SK-N-SH (cell line): Measurements from ENCODE around the gene TELO2. TPM values are rescaled to one million over a fixed set of nuclear protein-coding genes. Genes with fewer than 3 reads are reported as not detected.

Experiments
- CTCF ChIA-PET: fragments of 300-600, 350-600 bp; formaldehyde crosslinking; extraction: SDS; loops from one replicate; lab custom pipeline; 2021; lab: Yijun Ruan, JAX
- POLR2A ChIA-PET: fragments of 350-600 bp; sonication (Branson Sonifier 250); formaldehyde crosslinking; extraction: SDS; loops from one replicate; lab custom pipeline; 2020; ENCODE audit warnings: antibody characterized with exemption, inconsistent platforms; lab: Yijun Ruan, JAX
- DNase-seq: peaks from one replicate; pipeline ENCODE4 v3.0.0; 2012
- H2AFZ ChIP-seq: fragments of 200-600 bp; sonication (generic); 2 replicates; pipeline ENCODE4 v1.8.1; 2016; ENCODE audit warnings: antibody characterized with exemption, mild to moderate bottlenecking, low read depth
- H3F3A ChIP-seq: fragments of 200-600 bp; sonication (generic); replicated peaks from 2 replicates; pipeline ENCODE3; 2016; ENCODE audit warnings: antibody characterized with exemption, mild to moderate bottlenecking; ENCODE audit not compliant: insufficient read depth
- H3K27ac ChIP-seq, 2 experiments: fragments of 200-500 bp in 1 of 2; fragments of 200-600 bp in 1 of 2; sonication (Bioruptor generic) in 1 of 2; sonication (generic), shearing (Covaris generic) in 1 of 2; 2 replicates each; pipeline versions ENCODE4 v1.5.1 to v1.6.1; 2014 to 2016; ENCODE audit warnings: low read depth in 2 of 2, inconsistent platforms in 1 of 2, low read length in 1 of 2, mild to moderate bottlenecking in 1 of 2, mixed read lengths in 1 of 2
- H3K27me3 ChIP-seq: fragments of 200-600 bp; sonication (generic), shearing (Covaris generic); 2 replicates; pipeline ENCODE4 v1.6.1; 2016; ENCODE audit warnings: mixed run types; ENCODE audit not compliant: insufficient read depth
- H3K36me3 ChIP-seq, 2 experiments: fragments of 200-500 bp in 1 of 2; fragments of 200-600 bp in 1 of 2; sonication (Bioruptor generic) in 1 of 2; sonication (generic) in 1 of 2; replicated peaks in 1 of 2; 2 replicates each; pipeline versions ENCODE3 to v1.5.1; 2014 to 2016; ENCODE audit warnings: low read length in 1 of 2, mild to moderate bottlenecking in 1 of 2; ENCODE audit not compliant: insufficient read depth in 2 of 2, control insufficient read depth in 1 of 2
- H3K4me1 ChIP-seq, 2 experiments: fragments of 200-500 bp in 1 of 2; fragments of 200-600 bp in 1 of 2; sonication (Bioruptor generic) in 1 of 2; sonication (generic), shearing (Covaris generic) in 1 of 2; 2 replicates each; pipeline versions ENCODE4 v1.5.1 to v1.6.1; 2014 to 2016; ENCODE audit warnings: low read depth in 1 of 2, low read length in 1 of 2, mixed run types in 1 of 2; ENCODE audit not compliant: insufficient read depth in 2 of 2, control insufficient read depth in 1 of 2
- H3K4me2 ChIP-seq: fragments of 200-600 bp; sonication (generic), shearing (Covaris generic); 2 replicates; pipeline ENCODE4 v1.6.1; 2017; ENCODE audit warnings: mixed run types
- H3K4me3 ChIP-seq, 2 experiments: fragments of 200-500 bp in 1 of 2; fragments of 200-600 bp in 1 of 2; sonication (Bioruptor generic) in 1 of 2; sonication (generic), shearing (Covaris generic) in 1 of 2; 2 replicates each; pipeline versions ENCODE4 v1.5.1 to v1.8.1; 2014 to 2016; ENCODE audit warnings: low read depth in 2 of 2, inconsistent platforms in 1 of 2, low read length in 1 of 2, mild to moderate bottlenecking in 1 of 2, mixed read lengths in 1 of 2, moderate library complexity in 1 of 2
- H3K79me2 ChIP-seq: fragments of 200-600 bp; sonication (generic); 2 replicates; pipeline ENCODE4 v1.8.1; 2017; ENCODE audit warnings: mild to moderate bottlenecking; ENCODE audit not compliant: insufficient read depth
- H3K9ac ChIP-seq: fragments of 200-600 bp; sonication (generic); 2 replicates; pipeline ENCODE4 v1.6.1; 2017; ENCODE audit warnings: mixed run types
- H3K9me2 ChIP-seq: fragments of 200-600 bp; sonication (generic); 2 replicates; pipeline ENCODE4 v1.6.1; 2017; ENCODE audit warnings: mixed run types
- H3K9me3 ChIP-seq: fragments of 200-600 bp; sonication (generic); 2 replicates; pipeline ENCODE4 v1.6.1; 2017; ENCODE audit warnings: mixed run types, mild to moderate bottlenecking, moderate library complexity
- H4K20me1 ChIP-seq: fragments of 200-600 bp; sonication (generic); 2 replicates; pipeline ENCODE4 v1.6.1; 2017; ENCODE audit warnings: mild to moderate bottlenecking, mixed run types; ENCODE audit not compliant: insufficient read depth
- CHD2 ChIP-seq: fragments of 150-350 bp; IDR thresholded peaks from 2 replicates; pipeline ENCODE4 v1.6.1; 2018; ENCODE audit warnings: low read length; ENCODE audit not compliant: partially characterized antibody
- CTCF ChIP-seq: fragments of 200-600 bp; sonication (generic); IDR thresholded peaks from 2 replicates; pipeline ENCODE4 v1.6.1; 2017; ENCODE audit warnings: antibody characterized with exemption, mild to moderate bottlenecking, moderate library complexity
- ELF1 ChIP-seq: IDR thresholded peaks from 2 replicates; pipeline ENCODE4 v1.4.0; 2012
- EZH2phosphoT487 ChIP-seq: fragments of 200-600 bp; sonication (generic); IDR thresholded peaks from 2 replicates; pipeline ENCODE4 v1.6.1; 2017; ENCODE audit warnings: low read depth, mixed run types, mild to moderate bottlenecking, antibody characterized with exemption, moderate library complexity, borderline replicate concordance
- FOSL2 ChIP-seq: IDR thresholded peaks from 2 replicates; pipeline ENCODE4 v1.4.0; 2012; ENCODE audit warnings: low read depth, mild to moderate bottlenecking, moderate library complexity, borderline replicate concordance
- FOXM1 ChIP-seq: IDR thresholded peaks from 2 replicates; pipeline ENCODE4 v1.4.0; 2012; ENCODE audit warnings: low read depth, mild to moderate bottlenecking
- MXI1 ChIP-seq: IDR thresholded peaks from 2 replicates; pipeline ENCODE4 v1.6.1; 2012; ENCODE audit warnings: mild to moderate bottlenecking, low read depth, low read length, improper control_type of control experiment
- RCOR1 ChIP-seq: fragments of 150-350 bp; IDR thresholded peaks from 2 replicates; pipeline ENCODE4 v1.6.1; 2017; ENCODE audit warnings: antibody characterized with exemption, low read length
- REST ChIP-seq: IDR thresholded peaks from 2 replicates; pipeline ENCODE4 v1.6.1; 2012; ENCODE audit warnings: mild to moderate bottlenecking, low read depth, low read length, moderate library complexity
- SIN3A ChIP-seq: IDR thresholded peaks from 2 replicates; pipeline ENCODE4 v1.6.1; 2012; ENCODE audit warnings: low read depth, mild to moderate bottlenecking, low read length, moderate library complexity, borderline replicate concordance
- TAF1 ChIP-seq: IDR thresholded peaks from 2 replicates; pipeline ENCODE4 v1.6.1; 2012; ENCODE audit warnings: low read depth, mild to moderate bottlenecking, low read length, moderate library complexity, borderline replicate concordance
- TCF12 ChIP-seq: IDR thresholded peaks from 2 replicates; pipeline ENCODE4 v1.4.0; 2012
- USF1 ChIP-seq: IDR thresholded peaks from 2 replicates; pipeline ENCODE4 v1.4.0; 2012; ENCODE audit warnings: low read depth, borderline replicate concordance
- WGBS: methylation state at CpG from one replicate; pipeline ENCODE4 v1.1.6; 2017; ENCODE audit warnings: low lambda C conversion rate; 5-methylcytosine and 5-hydroxymethylcytosine counted together
- polyA plus RNA-seq, 3 experiments: library from polyadenylated mRNA; depleted of rRNA; stranded (reverse); fragments of >200 nt; gene quantifications; 2 replicates each; pipeline ENCODE4 v1.2.3, GENCODE V29; 2012

The TELO2 gene
- polyA plus RNA-seq, 1 of the 3 experiments (the other 2 are of a cell fraction) = 24.2 TPM

- no peak overlapping the region for H3K9ac ChIP-seq
- H3K4me1 ChIP-seq = no peaks in the 10 kb centered on the region
- no peak overlapping the region for H3K4me3 ChIP-seq
- H3K9me2 ChIP-seq = no peaks in the 10 kb centered on the region
- H4K20me1 ChIP-seq = no peaks in the 10 kb centered on the region
- 94% methylated on average over 15 of the region's 19 CpGs for WGBS
- DNase-seq = no peak
- CTCF ChIA-PET = no interaction called here
- H3F3A ChIP-seq = no peaks in the 10 kb centered on the region
- no peaks in the 10 kb centered on the region for H3K9me3 ChIP-seq
- TF ChIP-seq FOSL2 = no peak
- no peak for TF ChIP-seq EZH2phosphoT487
- TF ChIP-seq SIN3A = no peak
- no peak for TF ChIP-seq CTCF
- no peak for TF ChIP-seq TAF1
- no peak for TF ChIP-seq MXI1
- no peak for TF ChIP-seq CHD2
- no peak for TF ChIP-seq ELF1
- no peak overlapping the region for H2AFZ ChIP-seq
- POLR2A ChIA-PET = no interaction called here
- no peaks in the 10 kb centered on the region for H3K79me2 ChIP-seq
- H3K36me3 ChIP-seq = peaks cover 13 to 52% of the 10 kb centered on the region in 2 experiments
- H3K27me3 ChIP-seq = no peaks in the 10 kb centered on the region
- no peak overlapping the region for H3K4me2 ChIP-seq
- H3K27ac ChIP-seq = no peak overlapping the region
Observed at GRCh38 chr16:1553946-1554825, 61.0 kb downstream of the TELO2 start.

GRCh38 chr16:1554826-1555445, 61.8 kb downstream of the TELO2 start:
- WGBS = 94% methylated on average over 31 of the region's 34 CpGs

More at GRCh38 chr16:1554826-1555445, 61.8 kb downstream of the TELO2 start:
- Histone ChIP-seq H3K9me3 (no peaks in the 10 kb centered on the region), H3K27ac (no peak overlapping the region), H3K4me3 (no peak overlapping the region), H3K36me3 (peaks cover 13 to 59% of the 10 kb centered on the region in 2 experiments), H3F3A (no peaks in the 10 kb centered on the region), H3K4me2 (no peak overlapping the region), H4K20me1 (no peaks in the 10 kb centered on the region), H3K9ac (no peak overlapping the region), H2AFZ (no peak overlapping the region), H3K27me3 (no peaks in the 10 kb centered on the region), H3K79me2 (no peaks in the 10 kb centered on the region), H3K9me2 (no peaks in the 10 kb centered on the region), H3K4me1 (no peaks in the 10 kb centered on the region)
- ChIA-PET CTCF (no interaction called here), POLR2A (no interaction called here)
- DNase-seq = no peak
- TF ChIP-seq USF1 = no peak
- TF ChIP-seq FOXM1 = no peak
- no peak for TF ChIP-seq TCF12
- TF ChIP-seq RCOR1 = no peak
- no peak for TF ChIP-seq REST
